Mesothelial cell of epicardium (in vitro differentiated cells): ENCODE measurements around the gene VMP1. TPM values are rescaled to one million over a fixed set of nuclear protein-coding genes. Genes with fewer than 3 reads are reported as not detected.
"Not testable (repeated sequence)": the region's sequence is repeated elsewhere in the genome, so short reads cannot be mapped to it uniquely, and the experiment has no call there.

Experiments
- DNase-seq, 2 experiments: peaks; one replicate each; pipeline ENCODE4 v3.0.0; 2021; ENCODE audit warnings: low spot score in 2 of 2; ENCODE audit not compliant: unreplicated experiment in 2 of 2
- H3K27ac Mint-ChIP-seq: 2 replicates; pipeline ENCODE4 v1.8.0; 2021; ENCODE audit warnings: mixed read lengths
- H3K27me3 Mint-ChIP-seq: 2 replicates; pipeline ENCODE4 v1.8.0; 2021; ENCODE audit warnings: low read depth, mixed read lengths
- H3K36me3 Mint-ChIP-seq: 2 replicates; pipeline ENCODE4 v1.8.0; 2021; ENCODE audit warnings: mixed read lengths
- H3K4me1 Mint-ChIP-seq: 2 replicates; pipeline ENCODE4 v1.8.0; 2021; ENCODE audit warnings: mixed read lengths
- H3K4me3 Mint-ChIP-seq: 2 replicates; pipeline ENCODE4 v1.8.0; 2021; ENCODE audit warnings: mild to moderate bottlenecking, moderate library complexity, mixed read lengths
- H3K9me3 Mint-ChIP-seq: 2 replicates; pipeline ENCODE4 v1.8.0; 2021; ENCODE audit warnings: mixed read lengths
- total RNA-seq: library from RNA; stranded (reverse); gene quantifications from 3 replicates; pipeline ENCODE4 v1.2.1, GENCODE V29; 2021
- TF ChIP-seq, protein P1 (sequence below): fragments of 200-600 bp; sonication (generic); IDR thresholded peaks from one replicate; pipeline ENCODE4 v1.5.0; 2021; ENCODE audit warnings: antibody characterized with exemption; ENCODE audit not compliant: unreplicated experiment

The VMP1 gene
- total RNA-seq, 1 donor from 2014 or later = 208 TPM

GRCh38 chr17:59870482-59870881 is 163.0 kb downstream of the VMP1 start:
- DNase-seq = no peak
- Mint-ChIP-seq H3K36me3 (peaks cover 15% of the 10 kb centered on the region), H3K4me3 (no peak overlapping the region), H3K4me1 (peaks cover 8% of the 10 kb centered on the region), H3K27me3 (no peaks in the 10 kb centered on the region), H3K9me3 (no peaks in the 10 kb centered on the region), H3K27ac (peak overlapping the region; percentile 19)
- TF ChIP-seq, protein P1, sequence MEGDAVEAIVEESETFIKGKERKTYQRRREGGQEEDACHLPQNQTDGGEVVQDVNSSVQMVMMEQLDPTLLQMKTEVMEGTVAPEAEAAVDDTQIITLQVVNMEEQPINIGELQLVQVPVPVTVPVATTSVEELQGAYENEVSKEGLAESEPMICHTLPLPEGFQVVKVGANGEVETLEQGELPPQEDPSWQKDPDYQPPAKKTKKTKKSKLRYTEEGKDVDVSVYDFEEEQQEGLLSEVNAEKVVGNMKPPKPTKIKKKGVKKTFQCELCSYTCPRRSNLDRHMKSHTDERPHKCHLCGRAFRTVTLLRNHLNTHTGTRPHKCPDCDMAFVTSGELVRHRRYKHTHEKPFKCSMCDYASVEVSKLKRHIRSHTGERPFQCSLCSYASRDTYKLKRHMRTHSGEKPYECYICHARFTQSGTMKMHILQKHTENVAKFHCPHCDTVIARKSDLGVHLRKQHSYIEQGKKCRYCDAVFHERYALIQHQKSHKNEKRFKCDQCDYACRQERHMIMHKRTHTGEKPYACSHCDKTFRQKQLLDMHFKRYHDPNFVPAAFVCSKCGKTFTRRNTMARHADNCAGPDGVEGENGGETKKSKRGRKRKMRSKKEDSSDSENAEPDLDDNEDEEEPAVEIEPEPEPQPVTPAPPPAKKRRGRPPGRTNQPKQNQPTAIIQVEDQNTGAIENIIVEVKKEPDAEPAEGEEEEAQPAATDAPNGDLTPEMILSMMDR = no peak

- H3K4me3 Mint-ChIP-seq = no peak overlapping the region
- H3K4me1 Mint-ChIP-seq = peaks cover 8% of the 10 kb centered on the region
- no peaks in the 10 kb centered on the region for H3K9me3 Mint-ChIP-seq
- peaks cover 16% of the 10 kb centered on the region for H3K36me3 Mint-ChIP-seq
- no peak for DNase-seq
- no peaks in the 10 kb centered on the region for H3K27me3 Mint-ChIP-seq
- no peak overlapping the region for H3K27ac Mint-ChIP-seq
- TF ChIP-seq, protein P1 = no peak
Observed at GRCh38 chr17:59872351-59872750, 164.9 kb downstream of the VMP1 start.

- not testable (repeated sequence) for H3K9me3 Mint-ChIP-seq
Observed at GRCh38 chr17:59873414-59873813, 166.0 kb downstream of the VMP1 start.

DNA sequence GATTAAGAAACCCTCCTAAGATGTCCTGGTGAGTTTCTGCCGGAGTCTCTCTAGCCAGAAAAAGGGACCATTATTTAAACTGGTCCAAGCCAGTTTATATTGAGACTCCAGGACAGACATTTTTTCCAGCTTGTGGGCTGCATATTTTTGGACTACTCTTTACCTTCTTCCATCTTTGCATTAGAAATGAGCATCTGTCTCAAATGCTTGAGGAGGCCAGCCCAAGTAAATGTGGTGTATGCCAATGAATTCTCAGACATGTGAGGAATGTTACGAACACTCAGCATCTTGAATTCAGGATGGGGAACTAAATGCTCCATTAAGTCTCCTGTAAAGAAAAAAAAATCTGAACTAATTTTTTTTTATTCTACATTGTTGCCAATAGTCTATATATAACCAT is 166.9 kb downstream of the VMP1 start:
- Mint-ChIP-seq H3K27me3 (no peaks in the 10 kb centered on the region), H3K4me3 (no peak overlapping the region), H3K4me1 (peaks cover 8% of the 10 kb centered on the region), H3K9me3 (no peaks in the 10 kb centered on the region), H3K27ac (no peak overlapping the region), H3K36me3 (peaks cover 18% of the 10 kb centered on the region)
- DNase-seq = no peak
- TF ChIP-seq, protein P1 = no peak

More at GRCh38 chr17:59873414-59873813, 166.0 kb downstream of the VMP1 start:
- peaks cover 19% of the 10 kb centered on the region for H3K36me3 Mint-ChIP-seq
- not testable (repeated sequence) for DNase-seq, H3K27me3 Mint-ChIP-seq, H3K4me1 Mint-ChIP-seq, H3K4me3 Mint-ChIP-seq, H3K27ac Mint-ChIP-seq

DNA sequence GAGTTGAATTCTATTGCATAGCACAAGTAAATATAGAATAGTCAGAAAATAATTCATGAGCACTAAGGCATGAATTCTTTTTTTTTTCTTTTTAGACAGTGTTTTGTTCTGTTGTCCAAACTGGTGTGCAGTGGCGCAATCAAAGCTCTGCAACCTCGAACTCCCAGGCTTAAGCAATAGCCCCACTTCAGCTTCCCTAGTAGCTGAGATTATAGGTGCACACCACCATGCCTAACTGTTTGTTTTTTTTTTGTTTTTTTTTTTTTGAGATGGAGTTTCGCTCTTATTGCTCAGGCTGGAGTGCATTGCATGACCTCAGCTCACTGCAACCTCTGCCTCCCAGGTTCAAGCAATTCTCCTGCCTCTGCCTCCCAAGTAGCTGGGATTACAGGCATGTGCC is 168.7 kb downstream of the VMP1 start:
- Mint-ChIP-seq H3K27ac (no peak overlapping the region), H3K27me3 (no peaks in the 10 kb centered on the region), H3K4me1 (no peaks in the 10 kb centered on the region), H3K36me3 (peaks cover 22% of the 10 kb centered on the region), H3K4me3 (no peak overlapping the region), H3K9me3 (no peaks in the 10 kb centered on the region)
- no peak for DNase-seq
- TF ChIP-seq, protein P1 = no peak

- TF ChIP-seq, protein P1 = no peak
- H3K36me3 Mint-ChIP-seq = peaks cover 21% of the 10 kb centered on the region
Observed at GRCh38 chr17:59877965-59878364, 170.5 kb downstream of the VMP1 start.

More at GRCh38 chr17:59877965-59878364, 170.5 kb downstream of the VMP1 start:
- Mint-ChIP-seq H3K27me3 (no peaks in the 10 kb centered on the region), H3K27ac (no peak overlapping the region), H3K4me1 (no peaks in the 10 kb centered on the region), H3K9me3 (no peaks in the 10 kb centered on the region), H3K4me3 (no peak overlapping the region)
- no peak for DNase-seq
